Fibroblast of skin of abdomen (primary cell): ENCODE results near the gene BUD23.

Source experiments
- DNase-seq: peaks from one replicate; pipeline ENCODE4 v3.0.0-alpha.2; 2013

Gene BUD23

DNA sequence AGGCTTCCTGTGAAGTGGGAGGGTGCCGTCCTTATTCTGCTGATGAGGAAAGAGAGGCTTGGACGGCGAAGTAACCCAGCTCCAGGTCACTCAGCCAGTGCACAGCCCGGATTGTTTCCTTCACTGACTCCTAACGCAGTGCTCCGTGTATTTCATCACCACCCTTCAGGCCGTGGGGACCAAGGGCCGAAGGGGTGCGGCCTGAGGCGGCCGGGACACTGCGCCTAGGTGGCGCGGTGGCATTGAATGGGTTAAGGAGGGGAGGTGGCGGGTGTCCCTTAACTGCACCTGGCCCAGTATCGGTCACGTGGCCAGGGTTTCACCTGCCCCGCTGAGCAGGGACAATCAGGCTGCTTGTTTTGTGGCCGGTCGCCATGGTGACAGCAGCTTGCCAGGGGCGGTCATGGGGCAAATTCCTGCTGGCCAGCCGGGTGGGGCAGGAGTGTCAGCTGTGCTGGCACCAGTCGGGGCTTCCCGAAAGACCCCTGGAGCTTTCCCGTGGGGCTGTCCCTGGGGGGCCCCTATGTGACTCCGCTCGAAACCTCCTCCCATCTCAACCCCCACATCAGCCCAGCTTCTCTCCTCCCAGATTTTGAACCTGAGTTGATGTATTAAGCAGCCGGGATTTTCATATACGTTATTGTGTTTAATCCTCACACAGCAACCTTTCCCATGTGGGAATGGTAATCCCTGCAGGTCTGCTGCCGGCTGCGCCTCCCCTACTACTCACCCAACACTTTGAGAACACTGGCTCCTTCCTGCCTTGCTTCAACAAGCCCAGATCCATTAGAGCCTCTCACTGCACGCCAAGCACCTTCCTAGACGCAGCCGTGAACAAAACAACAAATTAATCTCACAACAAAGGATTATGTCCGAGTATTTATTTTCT lies 59.6 kb downstream of the BUD23 start:
- no peak for DNase-seq

DNA sequence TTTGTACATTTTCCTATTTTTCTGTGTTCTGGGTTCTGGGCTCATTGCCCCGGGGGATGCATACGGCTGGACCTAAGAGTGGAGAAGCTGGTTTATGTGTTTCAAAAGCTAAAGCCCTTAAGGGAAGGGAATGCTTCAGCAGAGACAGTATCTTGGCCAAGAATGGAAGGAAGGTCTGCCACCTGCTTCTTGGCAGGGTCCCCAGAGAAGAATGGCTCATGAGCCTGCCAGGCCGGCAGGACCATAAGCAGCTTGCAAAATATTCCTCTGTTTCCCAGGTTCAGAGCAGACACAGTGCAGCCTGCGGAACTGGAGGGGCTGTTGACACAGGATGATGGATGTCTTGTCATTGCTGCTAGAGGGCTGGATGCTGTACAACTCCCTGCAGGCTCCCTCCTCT lies 63.0 kb downstream of the BUD23 start:
- no peak for DNase-seq
